IPS-18a (cell line): ENCODE measurements around the gene CD276.
A peak's percentile ranks its signal among the peaks of the same experiment; 100 is the strongest.
"Not testable (repeated sequence)": the region's sequence is repeated elsewhere in the genome, so short reads cannot be mapped to it uniquely, and the experiment has no call there.

Experiments
- H3K27ac ChIP-seq: one replicate; pipeline ENCODE4 v1.5.1; 2013; ENCODE audit warnings: low read length
- H3K27me3 ChIP-seq: one replicate; pipeline ENCODE4 v1.6.1; 2013; ENCODE audit warnings: mild to moderate bottlenecking, low read length; ENCODE audit not compliant: control insufficient read depth, insufficient read depth
- H3K36me3 ChIP-seq: one replicate; pipeline ENCODE4 v1.6.1; 2013; ENCODE audit warnings: low read depth, low read length; ENCODE audit not compliant: control insufficient read depth
- H3K4me1 ChIP-seq: one replicate; pipeline ENCODE4 v1.6.1; 2013; ENCODE audit warnings: low read depth, low read length; ENCODE audit not compliant: control insufficient read depth
- H3K4me3 ChIP-seq: one replicate; pipeline ENCODE4 v1.5.1; 2013; ENCODE audit warnings: low read length
- H3K9ac ChIP-seq: one replicate; pipeline ENCODE4 v1.6.1; 2013; ENCODE audit warnings: mild to moderate bottlenecking, low read length, moderate library complexity
- H3K9me3 ChIP-seq: one replicate; pipeline ENCODE4 v1.6.1; 2013; ENCODE audit warnings: low read depth, low read length; ENCODE audit not compliant: control insufficient read depth

Gene CD276

GRCh38 chr15:73683777-73684580 lies at the start of gene CD276:
TSS of gene CD276 (plus strand) at chr15:73684383. CDS start at chr15:73699640, 15,257 bp downstream.
- Histone ChIP-seq H3K4me1 (peaks cover 11% of the 10 kb centered on the region), H3K9ac (peak within 1 kb of the TSS; percentile 76), H3K36me3 (no peaks in the 10 kb centered on the region), H3K4me3 (peak within 1 kb of the TSS; percentile 80), H3K27me3 (no peaks in the 10 kb centered on the region), H3K27ac (no peak within 1 kb of the TSS), H3K9me3 (no peaks in the 10 kb centered on the region)

GRCh38 chr15:73637527-73637926 lies 46.7 kb upstream of the CD276 start:
- Histone ChIP-seq H3K4me3 (no peak overlapping the region), H3K27me3 (peaks cover 10% of the 10 kb centered on the region), H3K9ac (no peak overlapping the region), H3K4me1 (peaks cover 3% of the 10 kb centered on the region), H3K36me3 (no peaks in the 10 kb centered on the region), H3K27ac (no peak overlapping the region), H3K9me3 (no peaks in the 10 kb centered on the region)

- H3K4me3 ChIP-seq, H3K9ac ChIP-seq, H3K4me1 ChIP-seq, H3K9me3 ChIP-seq, H3K27ac ChIP-seq, H3K36me3 ChIP-seq: not testable (repeated sequence)
- peaks cover 10% of the 10 kb centered on the region for H3K27me3 ChIP-seq
These were observed 44.7 kb upstream of the CD276 start for GRCh38 chr15:73639464-73639863.

GRCh38 chr15:73647259-73648013 lies 36.7 kb upstream of the CD276 start:
- no peaks in the 10 kb centered on the region for H3K36me3 ChIP-seq
- no peak overlapping the region for H3K4me3 ChIP-seq
- no peak overlapping the region for H3K27ac ChIP-seq
- no peaks in the 10 kb centered on the region for H3K9me3 ChIP-seq
- H3K4me1 ChIP-seq: no peaks in the 10 kb centered on the region
- H3K27me3 ChIP-seq: no peaks in the 10 kb centered on the region
- no peak overlapping the region for H3K9ac ChIP-seq

- no peak overlapping the region for H3K4me3 ChIP-seq
- no peaks in the 10 kb centered on the region for H3K9me3 ChIP-seq
- no peaks in the 10 kb centered on the region for H3K27me3 ChIP-seq
- H3K4me1 ChIP-seq: no peaks in the 10 kb centered on the region
- no peak overlapping the region for H3K9ac ChIP-seq
- H3K27ac ChIP-seq: no peak overlapping the region
- no peaks in the 10 kb centered on the region for H3K36me3 ChIP-seq
These were observed 36.2 kb upstream of the CD276 start for GRCh38 chr15:73648014-73648295.

GRCh38 chr15:73650416-73651126 lies 33.6 kb upstream of the CD276 start:
- no peaks in the 10 kb centered on the region for H3K36me3 ChIP-seq
- no peak overlapping the region for H3K9ac ChIP-seq
- H3K27ac ChIP-seq: no peak overlapping the region
- H3K4me1 ChIP-seq: no peaks in the 10 kb centered on the region
- H3K9me3 ChIP-seq: no peaks in the 10 kb centered on the region
- no peak overlapping the region for H3K4me3 ChIP-seq
- no peaks in the 10 kb centered on the region for H3K27me3 ChIP-seq

GRCh38 chr15:73654659-73655058 lies 29.5 kb upstream of the CD276 start:
- Histone ChIP-seq H3K27me3 (no peaks in the 10 kb centered on the region), H3K9me3 (no peaks in the 10 kb centered on the region), H3K9ac (no peak overlapping the region), H3K36me3 (no peaks in the 10 kb centered on the region), H3K4me1 (no peaks in the 10 kb centered on the region), H3K27ac (no peak overlapping the region), H3K4me3 (no peak overlapping the region)

GRCh38 chr15:73655724-73656123 lies 28.5 kb upstream of the CD276 start:
- no peak overlapping the region for H3K27ac ChIP-seq
- no peaks in the 10 kb centered on the region for H3K27me3 ChIP-seq
- H3K36me3 ChIP-seq: no peaks in the 10 kb centered on the region
- no peaks in the 10 kb centered on the region for H3K4me1 ChIP-seq
- H3K4me3 ChIP-seq: no peak overlapping the region
- no peak overlapping the region for H3K9ac ChIP-seq
- no peaks in the 10 kb centered on the region for H3K9me3 ChIP-seq

- no peaks in the 10 kb centered on the region for H3K9me3 ChIP-seq
- no peaks in the 10 kb centered on the region for H3K4me1 ChIP-seq
- no peak overlapping the region for H3K9ac ChIP-seq
- H3K27me3 ChIP-seq: no peaks in the 10 kb centered on the region
- H3K27ac ChIP-seq: no peak overlapping the region
- no peak overlapping the region for H3K4me3 ChIP-seq
- no peaks in the 10 kb centered on the region for H3K36me3 ChIP-seq
These were observed 25.5 kb upstream of the CD276 start for GRCh38 chr15:73658645-73659044.

GRCh38 chr15:73660455-73660854 lies 23.7 kb upstream of the CD276 start:
- H3K4me3 ChIP-seq: no peak overlapping the region
- H3K36me3 ChIP-seq: no peaks in the 10 kb centered on the region
- no peaks in the 10 kb centered on the region for H3K9me3 ChIP-seq
- no peaks in the 10 kb centered on the region for H3K4me1 ChIP-seq
- no peaks in the 10 kb centered on the region for H3K27me3 ChIP-seq
- H3K27ac ChIP-seq: no peak overlapping the region
- H3K9ac ChIP-seq: no peak overlapping the region

- Histone ChIP-seq H3K4me1 (no peaks in the 10 kb centered on the region), H3K9ac (no peak overlapping the region), H3K36me3 (no peaks in the 10 kb centered on the region), H3K9me3 (no peaks in the 10 kb centered on the region), H3K4me3 (no peak overlapping the region), H3K27ac (no peak overlapping the region), H3K27me3 (no peaks in the 10 kb centered on the region)
These were observed 9.6 kb upstream of the CD276 start for GRCh38 chr15:73674587-73674986.
